HEK293 (cell line): ENCODE results near the gene CHGA.
A peak's percentile ranks its signal among the peaks of the same experiment; 100 is the strongest.

ENCODE experiments used
- CTCF ChIA-PET: fragments of 350-600 bp; formaldehyde crosslinking; extraction: SDS; loops from one replicate; lab custom pipeline; 2021; ENCODE audit warnings: antibody characterized with exemption; lab: Yijun Ruan, JAX
- POLR2A ChIA-PET: fragments of 300-600 bp; formaldehyde crosslinking; extraction: SDS; loops from one replicate; lab custom pipeline; 2020; ENCODE audit warnings: antibody characterized with exemption, inconsistent platforms; lab: Yijun Ruan, JAX
- H3K27ac ChIP-seq: fragments of 200-500 bp; sonication (Bioruptor generic); 2 replicates; pipeline ENCODE4 v1.5.1; 2014; ENCODE audit warnings: low read depth, low read length, control low read depth, inconsistent platforms; ENCODE audit errors: extremely low read depth
- H3K36me3 ChIP-seq, 2 experiments: fragments of 200-500 bp in 1 of 2; sonication (Bioruptor generic) in 1 of 2; 1 replicate in 1 of 2; 2 replicates in 1 of 2; pipeline ENCODE4 v1.5.1; 2014 to 2017; ENCODE audit warnings: inconsistent platforms in 2 of 2, low read length in 2 of 2; ENCODE audit not compliant: control insufficient read depth in 2 of 2, insufficient read depth in 1 of 2
- H3K4me1 ChIP-seq: fragments of 200-500 bp; sonication (Bioruptor generic); 2 replicates; pipeline ENCODE4 v1.5.1; 2014; ENCODE audit warnings: mild to moderate bottlenecking, low read length, inconsistent platforms; ENCODE audit not compliant: control insufficient read depth, insufficient read depth
- H3K4me3 ChIP-seq: 2 replicates; pipeline ENCODE4 v1.5.1; 2011; ENCODE audit warnings: low read depth, mild to moderate bottlenecking, control low read depth, low read length, moderate library complexity
- H3K9me3 ChIP-seq: fragments of 200-500 bp; sonication (Bioruptor generic); 2 replicates; pipeline ENCODE4 v1.5.1; 2014; ENCODE audit warnings: low read depth, low read length, inconsistent platforms; ENCODE audit not compliant: control insufficient read depth, insufficient read depth
- EGR2 ChIP-seq: fragments of 450-650 bp; formaldehyde crosslinking; IDR thresholded peaks from 2 replicates; pipeline ENCODE4 v1.5.1; 2016; ENCODE audit warnings: low read depth, missing biosample characterization, missing genetic modification characterization
- MEIS1 ChIP-seq: sonication (generic); formaldehyde crosslinking; IDR thresholded peaks from 2 replicates; pipeline ENCODE4 v1.8.1; 2022; ENCODE audit warnings: missing genetic modification reagents, mild to moderate bottlenecking, borderline replicate concordance
- ZBTB11 ChIP-seq: fragments of 450-650 bp; formaldehyde crosslinking; conservative IDR thresholded peaks from 2 replicates; pipeline ENCODE4 v1.5.1; 2016; ENCODE audit warnings: low read depth, missing biosample characterization, missing genetic modification characterization
- ZFHX2 ChIP-seq: fragments of 450-650 bp; formaldehyde crosslinking; conservative IDR thresholded peaks from 2 replicates; pipeline ENCODE4 v1.5.1; 2016; ENCODE audit warnings: missing biosample characterization, missing genetic modification characterization
- ZIC2 ChIP-seq: fragments of 450-650 bp; formaldehyde crosslinking; IDR thresholded peaks from 2 replicates; pipeline ENCODE4 v1.5.1; 2016; ENCODE audit warnings: missing biosample characterization, missing genetic modification characterization
- ZNF18 ChIP-seq: fragments of 450-650 bp; formaldehyde crosslinking; IDR thresholded peaks from 2 replicates; pipeline ENCODE4 v1.5.1; 2016; ENCODE audit warnings: missing biosample characterization, missing genetic modification characterization
- ZNF2 ChIP-seq: fragments of 450-650 bp; formaldehyde crosslinking; IDR thresholded peaks from 2 replicates; pipeline ENCODE4 v1.5.1; 2016; ENCODE audit warnings: missing biosample characterization, missing genetic modification characterization
- ZNF248 ChIP-seq: fragments of 450-650 bp; formaldehyde crosslinking; IDR thresholded peaks from 2 replicates; pipeline ENCODE4 v1.5.1; 2017; ENCODE audit warnings: missing biosample characterization, missing genetic modification characterization
- ZNF433 ChIP-seq: fragments of 450-650 bp; formaldehyde crosslinking; IDR thresholded peaks from 2 replicates; pipeline ENCODE4 v1.5.1; 2016; ENCODE audit warnings: missing biosample characterization, missing genetic modification characterization, low read depth
- ZNF664 ChIP-seq: fragments of 450-650 bp; formaldehyde crosslinking; IDR thresholded peaks from 2 replicates; pipeline ENCODE4 v1.5.1; 2016; ENCODE audit warnings: missing biosample characterization, missing genetic modification characterization
- ZNF768 ChIP-seq: fragments of 450-650 bp; formaldehyde crosslinking; IDR thresholded peaks from 2 replicates; pipeline ENCODE4 v1.5.1; 2018; ENCODE audit warnings: missing biosample characterization, mild to moderate bottlenecking, missing genetic modification characterization
- ZSCAN5A ChIP-seq: fragments of 450-650 bp; formaldehyde crosslinking; IDR thresholded peaks from 2 replicates; pipeline ENCODE4 v1.5.1; 2016; ENCODE audit warnings: missing biosample characterization, missing genetic modification characterization
- TF ChIP-seq, protein P1 (sequence below): fragments of 450-650 bp; formaldehyde crosslinking; optimal IDR thresholded peaks from 2 replicates; pipeline ENCODE3; 2016; ENCODE audit warnings: missing biosample characterization, mild to moderate bottlenecking, missing genetic modification characterization
- TF ChIP-seq, protein P2 (sequence below): fragments of 450-650 bp; formaldehyde crosslinking; IDR thresholded peaks from 2 replicates; pipeline ENCODE4 v1.5.1; 2016; ENCODE audit warnings: missing biosample characterization, missing genetic modification characterization

Gene CHGA

DNA sequence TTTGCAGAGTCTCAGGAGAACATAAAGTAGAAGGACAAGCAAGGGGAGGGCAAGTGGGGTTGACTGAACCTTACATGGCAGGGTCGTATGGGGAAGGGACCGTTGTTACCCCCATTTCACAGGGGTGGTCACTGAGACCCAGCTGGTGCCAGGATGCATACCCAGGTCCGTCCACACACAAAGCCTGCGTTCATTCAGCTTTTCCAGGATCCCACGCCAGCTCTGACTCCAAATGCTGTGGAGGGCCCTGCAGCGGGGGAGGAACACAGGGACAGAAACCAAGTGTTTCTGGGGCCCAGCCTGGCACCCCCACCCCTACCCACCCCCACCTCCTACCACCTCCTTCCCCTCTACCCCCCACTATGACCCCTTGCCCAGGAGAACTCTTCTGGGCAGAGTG lies 16.5 kb upstream of the CHGA start (continued):
- TF ChIP-seq ZSCAN5A (tag by site-specific recombination) (no peak), ZNF433 (tag by site-specific recombination) (no peak)
- TF ChIP-seq, protein P1, sequence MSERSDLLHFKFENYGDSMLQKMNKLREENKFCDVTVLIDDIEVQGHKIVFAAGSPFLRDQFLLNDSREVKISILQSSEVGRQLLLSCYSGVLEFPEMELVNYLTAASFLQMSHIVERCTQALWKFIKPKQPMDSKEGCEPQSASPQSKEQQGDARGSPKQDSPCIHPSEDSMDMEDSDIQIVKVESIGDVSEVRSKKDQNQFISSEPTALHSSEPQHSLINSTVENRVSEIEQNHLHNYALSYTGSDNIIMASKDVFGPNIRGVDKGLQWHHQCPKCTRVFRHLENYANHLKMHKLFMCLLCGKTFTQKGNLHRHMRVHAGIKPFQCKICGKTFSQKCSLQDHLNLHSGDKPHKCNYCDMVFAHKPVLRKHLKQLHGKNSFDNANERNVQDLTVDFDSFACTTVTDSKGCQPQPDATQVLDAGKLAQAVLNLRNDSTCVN (tag by site-specific recombination): no peak

GRCh38 chr14:92906823-92907222 lies 16.1 kb upstream of the CHGA start:
- H3K4me3 ChIP-seq: no peak overlapping the region
- POLR2A ChIA-PET: no interaction called here
- no peak for TF ChIP-seq ZIC2 (tag by site-specific recombination)
- peak; percentile 68 for TF ChIP-seq ZNF18 (tag by site-specific recombination)
- TF ChIP-seq ZNF248 (tag by site-specific recombination): no peak
- H3K36me3 ChIP-seq: no peaks in the 10 kb centered on the region
- H3K4me1 ChIP-seq: no peaks in the 10 kb centered on the region
- H3K9me3 ChIP-seq: no peaks in the 10 kb centered on the region
- H3K27ac ChIP-seq: no peak overlapping the region
- CTCF ChIA-PET: no interaction called here

- Histone ChIP-seq H3K36me3 (no peaks in the 10 kb centered on the region), H3K27ac (no peak overlapping the region), H3K9me3 (no peaks in the 10 kb centered on the region), H3K4me1 (no peaks in the 10 kb centered on the region), H3K4me3 (no peak overlapping the region)
- TF ChIP-seq ZNF664 (tag by site-specific recombination): peak; percentile 57; the same call in 1 of the 2 replicates
- TF ChIP-seq ZBTB11 (tag by site-specific recombination): no peak
- CTCF ChIA-PET: no interaction called here
- POLR2A ChIA-PET: no interaction called here
Measured at GRCh38 chr14:92907316-92907911, 15.5 kb upstream of the CHGA start.

- Histone ChIP-seq H3K4me1 (no peaks in the 10 kb centered on the region), H3K36me3 (no peaks in the 10 kb centered on the region), H3K4me3 (no peak overlapping the region), H3K27ac (no peak overlapping the region), H3K9me3 (no peaks in the 10 kb centered on the region)
- ChIA-PET CTCF (interaction anchor here (0.7 kb wide), 1 partner anchor 218 kb away, joined by 3 read pairs; no protein-coding TSS in a partner anchor), POLR2A (no interaction called here)
- TF ChIP-seq ZFHX2 (peak; percentile 50; the same call in 1 of the 2 replicates), ZNF768 (tag by site-specific recombination) (no peak), EGR2 (tag by site-specific recombination) (peak; percentile 36; the same call in 1 of the 2 replicates), MEIS1 (CRISPR knock-in tag) (no peak), ZNF2 (tag by site-specific recombination) (no peak)
- TF ChIP-seq, protein P2, sequence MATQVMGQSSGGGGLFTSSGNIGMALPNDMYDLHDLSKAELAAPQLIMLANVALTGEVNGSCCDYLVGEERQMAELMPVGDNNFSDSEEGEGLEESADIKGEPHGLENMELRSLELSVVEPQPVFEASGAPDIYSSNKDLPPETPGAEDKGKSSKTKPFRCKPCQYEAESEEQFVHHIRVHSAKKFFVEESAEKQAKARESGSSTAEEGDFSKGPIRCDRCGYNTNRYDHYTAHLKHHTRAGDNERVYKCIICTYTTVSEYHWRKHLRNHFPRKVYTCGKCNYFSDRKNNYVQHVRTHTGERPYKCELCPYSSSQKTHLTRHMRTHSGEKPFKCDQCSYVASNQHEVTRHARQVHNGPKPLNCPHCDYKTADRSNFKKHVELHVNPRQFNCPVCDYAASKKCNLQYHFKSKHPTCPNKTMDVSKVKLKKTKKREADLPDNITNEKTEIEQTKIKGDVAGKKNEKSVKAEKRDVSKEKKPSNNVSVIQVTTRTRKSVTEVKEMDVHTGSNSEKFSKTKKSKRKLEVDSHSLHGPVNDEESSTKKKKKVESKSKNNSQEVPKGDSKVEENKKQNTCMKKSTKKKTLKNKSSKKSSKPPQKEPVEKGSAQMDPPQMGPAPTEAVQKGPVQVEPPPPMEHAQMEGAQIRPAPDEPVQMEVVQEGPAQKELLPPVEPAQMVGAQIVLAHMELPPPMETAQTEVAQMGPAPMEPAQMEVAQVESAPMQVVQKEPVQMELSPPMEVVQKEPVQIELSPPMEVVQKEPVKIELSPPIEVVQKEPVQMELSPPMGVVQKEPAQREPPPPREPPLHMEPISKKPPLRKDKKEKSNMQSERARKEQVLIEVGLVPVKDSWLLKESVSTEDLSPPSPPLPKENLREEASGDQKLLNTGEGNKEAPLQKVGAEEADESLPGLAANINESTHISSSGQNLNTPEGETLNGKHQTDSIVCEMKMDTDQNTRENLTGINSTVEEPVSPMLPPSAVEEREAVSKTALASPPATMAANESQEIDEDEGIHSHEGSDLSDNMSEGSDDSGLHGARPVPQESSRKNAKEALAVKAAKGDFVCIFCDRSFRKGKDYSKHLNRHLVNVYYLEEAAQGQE (tag by site-specific recombination): peak; percentile 97
Measured at GRCh38 chr14:92914087-92914656, 8.8 kb upstream of the CHGA start.
